ENCODE data around the gene INKA1. TPM values are rescaled to one million over a fixed set of nuclear protein-coding genes. Genes with fewer than 3 reads are reported as not detected.

Gene INKA1
- total RNA-seq: 5.8 and 6.5 TPM in 2 replicates

GRCh38 chr3:49802719-49803464, at the start of gene INKA1:
TSS of gene INKA1 (plus strand) at chr3:49803261. CDS start at chr3:49803393, 132 bp downstream.
- TF ChIP-seq, protein P1, sequence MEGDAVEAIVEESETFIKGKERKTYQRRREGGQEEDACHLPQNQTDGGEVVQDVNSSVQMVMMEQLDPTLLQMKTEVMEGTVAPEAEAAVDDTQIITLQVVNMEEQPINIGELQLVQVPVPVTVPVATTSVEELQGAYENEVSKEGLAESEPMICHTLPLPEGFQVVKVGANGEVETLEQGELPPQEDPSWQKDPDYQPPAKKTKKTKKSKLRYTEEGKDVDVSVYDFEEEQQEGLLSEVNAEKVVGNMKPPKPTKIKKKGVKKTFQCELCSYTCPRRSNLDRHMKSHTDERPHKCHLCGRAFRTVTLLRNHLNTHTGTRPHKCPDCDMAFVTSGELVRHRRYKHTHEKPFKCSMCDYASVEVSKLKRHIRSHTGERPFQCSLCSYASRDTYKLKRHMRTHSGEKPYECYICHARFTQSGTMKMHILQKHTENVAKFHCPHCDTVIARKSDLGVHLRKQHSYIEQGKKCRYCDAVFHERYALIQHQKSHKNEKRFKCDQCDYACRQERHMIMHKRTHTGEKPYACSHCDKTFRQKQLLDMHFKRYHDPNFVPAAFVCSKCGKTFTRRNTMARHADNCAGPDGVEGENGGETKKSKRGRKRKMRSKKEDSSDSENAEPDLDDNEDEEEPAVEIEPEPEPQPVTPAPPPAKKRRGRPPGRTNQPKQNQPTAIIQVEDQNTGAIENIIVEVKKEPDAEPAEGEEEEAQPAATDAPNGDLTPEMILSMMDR (IDR thresholded peaks at IDR 0.05; ENCODE audit: extremely low read depth, low read depth, low read length): peak; percentile 79
- Histone ChIP-seq H3K27me3 (ENCODE audit: insufficient read depth, low read length) (no peaks in the 10 kb centered on the region), H3K36me3 (ENCODE audit: insufficient read depth, low read length) (no peaks in the 10 kb centered on the region), H3K9me3 (ENCODE audit: low read depth, low read length) (no peaks in the 10 kb centered on the region), H3K4me3 (ENCODE audit: insufficient read depth, low read length) (peak within 1 kb of the TSS; percentile 95), H2AFZ (ENCODE audit: low read length) (peak within 1 kb of the TSS; percentile 99), H3K4me2 (ENCODE audit: insufficient read depth, low read length) (peak within 1 kb of the TSS; percentile 97), H3K79me2 (ENCODE audit: insufficient read depth, low read length) (peaks cover 3% of the 10 kb centered on the region), H3K27ac (ENCODE audit: low read depth, low read length) (peak within 1 kb of the TSS; percentile 66), H3K4me1 (ENCODE audit: insufficient read depth, low read length) (peaks cover 25% of the 10 kb centered on the region), H4K20me1 (ENCODE audit: insufficient read depth, low read length) (peaks cover 12% of the 10 kb centered on the region)
- DNase-seq (ENCODE audit: insufficient read length, low spot score, missing footprints): peak; percentile 99

- Histone ChIP-seq H3K27ac (ENCODE audit: low read depth, low read length) (no peak overlapping the region), H3K27me3 (ENCODE audit: insufficient read depth, low read length) (no peaks in the 10 kb centered on the region), H3K4me3 (ENCODE audit: insufficient read depth, low read length) (no peak overlapping the region), H3K79me2 (ENCODE audit: insufficient read depth, low read length) (peaks cover 90% of the 10 kb centered on the region), H2AFZ (ENCODE audit: low read length) (no peak overlapping the region), H3K4me2 (ENCODE audit: insufficient read depth, low read length) (no peak overlapping the region), H4K20me1 (ENCODE audit: insufficient read depth, low read length) (peaks cover 54% of the 10 kb centered on the region), H3K36me3 (ENCODE audit: insufficient read depth, low read length) (no peaks in the 10 kb centered on the region), H3K9me3 (ENCODE audit: low read depth, low read length) (no peaks in the 10 kb centered on the region), H3K4me1 (ENCODE audit: insufficient read depth, low read length) (peaks cover 8% of the 10 kb centered on the region)
- TF ChIP-seq, protein P1 (IDR thresholded peaks at IDR 0.05; ENCODE audit: extremely low read depth, low read depth, low read length): no peak
- DNase-seq (ENCODE audit: insufficient read length, low spot score, missing footprints): no peak
Observed at GRCh38 chr3:49754536-49754935, 48.5 kb upstream of the INKA1 start.

DNA sequence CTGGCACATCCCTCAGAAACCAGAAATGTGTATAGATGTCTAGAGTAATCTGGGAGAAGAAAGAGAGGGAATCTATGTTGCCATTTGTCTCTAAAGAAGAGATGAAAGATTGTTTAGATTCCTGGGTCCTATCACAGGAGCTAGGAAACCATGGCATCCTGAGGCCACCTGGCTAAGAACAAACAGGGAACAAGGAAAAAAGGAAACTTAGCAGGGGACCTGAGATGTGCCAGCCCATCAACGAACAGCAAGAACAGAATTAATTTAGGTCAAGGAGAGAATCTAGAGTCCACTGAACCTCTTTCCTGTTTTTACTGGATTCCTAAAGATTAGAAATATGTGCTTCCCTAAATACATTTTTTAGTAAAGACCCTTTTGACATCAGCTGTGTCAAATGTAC, 47.0 kb upstream of the INKA1 start:
- Histone ChIP-seq H4K20me1 (ENCODE audit: insufficient read depth, low read length) (peaks cover 46% of the 10 kb centered on the region), H3K79me2 (ENCODE audit: insufficient read depth, low read length) (peaks cover 90% of the 10 kb centered on the region), H3K36me3 (ENCODE audit: insufficient read depth, low read length) (no peaks in the 10 kb centered on the region), H3K4me2 (ENCODE audit: insufficient read depth, low read length) (no peak overlapping the region), H3K9me3 (ENCODE audit: low read depth, low read length) (no peaks in the 10 kb centered on the region), H3K27me3 (ENCODE audit: insufficient read depth, low read length) (no peaks in the 10 kb centered on the region), H3K4me1 (ENCODE audit: insufficient read depth, low read length) (no peaks in the 10 kb centered on the region), H3K4me3 (ENCODE audit: insufficient read depth, low read length) (no peak overlapping the region), H3K27ac (ENCODE audit: low read depth, low read length) (no peak overlapping the region), H2AFZ (ENCODE audit: low read length) (no peak overlapping the region)
- TF ChIP-seq, protein P1 (IDR thresholded peaks at IDR 0.05; ENCODE audit: extremely low read depth, low read depth, low read length): no peak
- DNase-seq (ENCODE audit: insufficient read length, low spot score, missing footprints): no peak

DNA sequence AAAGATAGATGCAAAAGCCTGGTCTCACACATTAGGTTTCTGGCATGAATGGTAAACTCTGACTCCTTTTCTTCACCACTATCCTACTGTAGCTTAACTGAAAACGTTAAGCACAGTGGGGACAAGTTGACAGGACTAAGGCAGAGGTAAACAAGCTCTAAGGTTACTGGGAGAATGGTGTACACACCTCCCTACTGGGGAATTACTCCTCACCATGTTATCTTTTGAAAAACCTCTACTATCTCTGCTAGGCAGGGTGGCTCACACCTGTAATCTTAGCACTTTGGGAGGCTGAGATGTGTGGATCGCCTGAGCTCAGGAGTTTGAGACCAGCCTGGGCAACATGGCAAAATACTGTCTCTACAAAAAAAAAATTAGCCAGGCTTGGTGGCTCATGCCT, 45.9 kb upstream of the INKA1 start:
- TF ChIP-seq, protein P1 (IDR thresholded peaks at IDR 0.05; ENCODE audit: extremely low read depth, low read depth, low read length): no peak
- Histone ChIP-seq H3K27ac (ENCODE audit: low read depth, low read length) (no peak overlapping the region), H3K4me2 (ENCODE audit: insufficient read depth, low read length) (no peak overlapping the region), H3K4me1 (ENCODE audit: insufficient read depth, low read length) (no peaks in the 10 kb centered on the region), H3K9me3 (ENCODE audit: low read depth, low read length) (no peaks in the 10 kb centered on the region), H4K20me1 (ENCODE audit: insufficient read depth, low read length) (peaks cover 46% of the 10 kb centered on the region), H3K27me3 (ENCODE audit: insufficient read depth, low read length) (no peaks in the 10 kb centered on the region), H2AFZ (ENCODE audit: low read length) (no peak overlapping the region), H3K79me2 (ENCODE audit: insufficient read depth, low read length) (peaks cover 90% of the 10 kb centered on the region), H3K36me3 (ENCODE audit: insufficient read depth, low read length) (no peaks in the 10 kb centered on the region), H3K4me3 (ENCODE audit: insufficient read depth, low read length) (no peak overlapping the region)
- DNase-seq (ENCODE audit: insufficient read length, low spot score, missing footprints): no peak
